ENCODE data around the gene KLHL25. TPM values are rescaled to one million over a fixed set of nuclear protein-coding genes. Genes with fewer than 3 reads are reported as not detected.

Gene KLHL25, protein sequence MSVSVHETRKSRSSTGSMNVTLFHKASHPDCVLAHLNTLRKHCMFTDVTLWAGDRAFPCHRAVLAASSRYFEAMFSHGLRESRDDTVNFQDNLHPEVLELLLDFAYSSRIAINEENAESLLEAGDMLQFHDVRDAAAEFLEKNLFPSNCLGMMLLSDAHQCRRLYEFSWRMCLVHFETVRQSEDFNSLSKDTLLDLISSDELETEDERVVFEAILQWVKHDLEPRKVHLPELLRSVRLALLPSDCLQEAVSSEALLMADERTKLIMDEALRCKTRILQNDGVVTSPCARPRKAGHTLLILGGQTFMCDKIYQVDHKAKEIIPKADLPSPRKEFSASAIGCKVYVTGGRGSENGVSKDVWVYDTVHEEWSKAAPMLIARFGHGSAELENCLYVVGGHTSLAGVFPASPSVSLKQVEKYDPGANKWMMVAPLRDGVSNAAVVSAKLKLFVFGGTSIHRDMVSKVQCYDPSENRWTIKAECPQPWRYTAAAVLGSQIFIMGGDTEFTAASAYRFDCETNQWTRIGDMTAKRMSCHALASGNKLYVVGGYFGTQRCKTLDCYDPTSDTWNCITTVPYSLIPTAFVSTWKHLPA
- total RNA-seq, result 4.4 and 5.6 TPM in 2 replicates

DNA sequence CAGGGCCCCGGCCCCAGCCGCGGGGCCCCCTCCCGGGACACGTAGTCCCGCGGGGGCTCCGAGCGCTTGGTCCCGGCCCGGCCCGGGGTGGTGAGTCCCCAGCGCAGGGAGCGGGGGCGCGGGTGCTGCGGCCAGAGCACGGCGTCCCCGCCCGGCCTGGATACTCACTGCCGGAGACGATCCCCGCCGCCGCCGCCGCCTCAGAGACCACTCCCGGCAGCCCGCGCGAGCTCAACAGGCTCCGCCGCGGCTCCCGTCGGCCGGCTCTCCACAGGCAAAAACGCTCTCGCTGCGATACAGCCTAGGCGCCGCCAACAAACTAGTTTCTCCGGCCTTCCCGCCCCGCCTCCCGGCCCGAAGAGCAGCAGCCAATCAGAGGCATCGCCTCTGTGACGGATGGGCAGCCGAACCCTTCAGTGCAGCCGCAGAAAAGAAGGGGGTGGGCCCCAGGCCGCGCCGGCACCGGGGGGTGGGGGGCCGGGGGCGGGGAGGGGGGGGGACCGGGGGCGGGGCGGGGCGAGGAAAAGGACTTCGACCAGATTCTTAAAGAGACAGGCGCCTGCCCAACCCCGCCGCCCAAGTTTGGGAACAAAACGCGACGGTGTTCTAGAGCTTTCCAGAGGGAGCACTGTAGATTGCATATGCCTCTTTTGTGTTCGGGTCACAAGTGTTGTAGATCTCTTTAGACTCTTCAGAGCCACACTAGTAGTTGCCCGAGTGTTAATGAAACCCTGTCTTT, at the start of gene KLHL25:
KLHL25 (minus strand) TSS at position 328 of the 739 bp plus-strand sequence. CDS start 25,115 bp downstream, outside the sequence.

All from hair follicular keratinocyte (primary cell).